Measurements from ENCODE around the gene SUV39H1.

Gene SUV39H1

DNA sequence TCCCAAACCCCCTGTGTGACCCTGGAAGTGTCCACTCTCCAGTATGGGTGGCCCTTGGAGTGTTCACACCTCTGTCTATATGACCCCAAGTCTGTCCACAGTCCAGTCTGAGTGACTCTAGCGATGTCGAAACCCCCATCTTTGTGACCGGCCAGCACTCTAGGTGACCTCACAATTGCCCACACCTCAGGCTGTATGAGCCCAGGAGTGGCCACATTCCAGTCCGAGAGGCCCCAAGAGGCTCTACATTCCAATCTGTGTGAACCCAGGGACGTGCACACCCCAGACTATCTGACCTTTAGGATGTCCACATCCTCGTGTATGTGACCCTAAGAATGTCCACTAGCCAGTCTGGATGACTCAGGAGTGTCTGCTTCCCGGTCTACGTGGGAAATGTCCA lies 57.7 kb downstream of the SUV39H1 start:
- no peaks in the 10 kb centered on the region for H3K9me3 ChIP-seq
- no peaks in the 10 kb centered on the region for H3K4me1 ChIP-seq (ENCODE audit: control insufficient read depth in 1 of 2, insufficient read depth in 1 of 2, low read depth in 1 of 2, low read length in 1 of 2)
- no peaks in the 10 kb centered on the region for H3K36me3 ChIP-seq
- H3K4me3 ChIP-seq (ENCODE audit: low read depth in 1 of 2, low read length in 1 of 2) = no peak overlapping the region
- no peak overlapping the region for H3K27ac ChIP-seq
- TF ChIP-seq, protein P1, sequence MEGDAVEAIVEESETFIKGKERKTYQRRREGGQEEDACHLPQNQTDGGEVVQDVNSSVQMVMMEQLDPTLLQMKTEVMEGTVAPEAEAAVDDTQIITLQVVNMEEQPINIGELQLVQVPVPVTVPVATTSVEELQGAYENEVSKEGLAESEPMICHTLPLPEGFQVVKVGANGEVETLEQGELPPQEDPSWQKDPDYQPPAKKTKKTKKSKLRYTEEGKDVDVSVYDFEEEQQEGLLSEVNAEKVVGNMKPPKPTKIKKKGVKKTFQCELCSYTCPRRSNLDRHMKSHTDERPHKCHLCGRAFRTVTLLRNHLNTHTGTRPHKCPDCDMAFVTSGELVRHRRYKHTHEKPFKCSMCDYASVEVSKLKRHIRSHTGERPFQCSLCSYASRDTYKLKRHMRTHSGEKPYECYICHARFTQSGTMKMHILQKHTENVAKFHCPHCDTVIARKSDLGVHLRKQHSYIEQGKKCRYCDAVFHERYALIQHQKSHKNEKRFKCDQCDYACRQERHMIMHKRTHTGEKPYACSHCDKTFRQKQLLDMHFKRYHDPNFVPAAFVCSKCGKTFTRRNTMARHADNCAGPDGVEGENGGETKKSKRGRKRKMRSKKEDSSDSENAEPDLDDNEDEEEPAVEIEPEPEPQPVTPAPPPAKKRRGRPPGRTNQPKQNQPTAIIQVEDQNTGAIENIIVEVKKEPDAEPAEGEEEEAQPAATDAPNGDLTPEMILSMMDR (IDR thresholded peaks at IDR 0.05) = no peak
- no peaks in the 10 kb centered on the region for H3K27me3 ChIP-seq
